Measurements from ENCODE around the gene ADGRL1.

The ADGRL1 gene

DNA sequence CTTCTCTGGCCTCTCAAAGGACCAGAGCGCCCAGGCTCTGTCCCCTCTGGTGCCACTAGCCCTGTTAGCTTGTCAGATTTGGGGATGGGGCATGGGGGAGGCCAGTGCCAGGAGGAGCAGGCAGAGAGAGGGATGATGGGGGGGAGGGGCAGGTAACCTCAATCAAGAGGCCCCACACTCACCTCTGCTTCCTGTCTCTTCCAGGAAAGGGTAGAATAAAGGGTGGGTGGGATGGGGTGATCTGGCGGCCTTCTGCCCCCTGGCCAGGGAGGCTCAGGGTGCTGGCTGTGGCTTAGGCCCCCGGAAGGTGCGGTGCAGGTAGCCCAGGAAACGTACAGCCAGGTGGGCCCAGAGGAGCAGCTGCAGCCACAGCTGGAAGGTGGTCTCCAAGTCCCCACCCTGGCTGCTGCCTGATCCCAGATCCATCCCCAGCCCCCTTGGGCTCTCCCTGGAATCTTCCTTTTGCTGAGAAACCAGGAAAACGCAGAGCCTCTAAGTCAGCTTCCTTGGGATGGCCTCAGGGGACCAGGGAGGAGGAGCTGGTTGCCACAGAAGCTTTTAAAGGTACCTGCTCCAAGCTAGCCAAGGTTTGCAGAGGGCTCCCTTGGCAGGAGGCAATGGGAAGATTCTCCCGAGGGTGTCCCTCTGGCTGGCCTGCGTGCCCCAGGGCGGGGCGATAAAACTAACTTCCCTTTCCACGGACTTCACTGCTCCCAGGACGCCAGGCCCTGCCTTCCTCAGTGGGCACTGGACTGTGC lies 93.7 kb downstream of the ADGRL1 start:
- no peak for DNase-seq (ENCODE audit: low read depth)

DNA sequence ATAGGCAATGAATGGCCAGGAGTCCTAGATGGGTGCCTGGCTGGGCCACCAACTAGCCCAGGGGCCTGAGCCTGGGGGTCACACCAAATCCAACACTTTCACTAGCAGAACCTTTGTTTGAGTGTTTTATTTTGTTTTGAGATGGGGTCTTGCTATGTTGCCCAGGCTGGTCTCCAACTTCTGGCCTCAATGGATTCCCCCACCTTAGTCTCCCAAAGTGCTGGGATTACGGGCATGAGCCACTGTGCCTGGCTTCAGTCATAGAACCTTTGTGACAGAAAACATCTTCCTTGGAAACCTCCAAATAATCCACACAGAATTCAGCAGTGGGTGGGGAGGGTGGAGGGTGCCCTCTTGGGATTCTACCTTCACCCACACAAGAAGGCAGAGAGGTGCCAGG lies 94.5 kb downstream of the ADGRL1 start:
- no peak for DNase-seq (ENCODE audit: low read depth)

DNA sequence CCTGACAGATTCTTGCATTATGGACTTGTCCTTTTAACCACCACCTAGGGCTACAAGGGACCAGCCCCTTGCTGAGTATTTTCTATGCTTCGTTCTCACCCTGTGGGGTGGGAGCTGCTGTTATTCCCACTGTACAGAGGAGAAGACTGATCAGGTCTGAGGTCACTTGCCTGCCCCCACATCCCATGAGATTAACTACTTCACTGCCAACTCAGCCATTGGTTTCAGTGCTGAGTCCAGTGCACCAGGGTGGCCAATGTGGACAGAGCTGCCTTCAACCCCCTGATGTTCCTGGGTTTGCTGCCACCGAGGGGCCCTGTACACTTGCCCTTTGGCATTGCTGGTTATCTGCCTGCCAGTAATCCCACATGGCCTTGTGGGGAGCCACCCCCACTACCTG lies 95.3 kb downstream of the ADGRL1 start:
- no peak for DNase-seq (ENCODE audit: low read depth)

DNA sequence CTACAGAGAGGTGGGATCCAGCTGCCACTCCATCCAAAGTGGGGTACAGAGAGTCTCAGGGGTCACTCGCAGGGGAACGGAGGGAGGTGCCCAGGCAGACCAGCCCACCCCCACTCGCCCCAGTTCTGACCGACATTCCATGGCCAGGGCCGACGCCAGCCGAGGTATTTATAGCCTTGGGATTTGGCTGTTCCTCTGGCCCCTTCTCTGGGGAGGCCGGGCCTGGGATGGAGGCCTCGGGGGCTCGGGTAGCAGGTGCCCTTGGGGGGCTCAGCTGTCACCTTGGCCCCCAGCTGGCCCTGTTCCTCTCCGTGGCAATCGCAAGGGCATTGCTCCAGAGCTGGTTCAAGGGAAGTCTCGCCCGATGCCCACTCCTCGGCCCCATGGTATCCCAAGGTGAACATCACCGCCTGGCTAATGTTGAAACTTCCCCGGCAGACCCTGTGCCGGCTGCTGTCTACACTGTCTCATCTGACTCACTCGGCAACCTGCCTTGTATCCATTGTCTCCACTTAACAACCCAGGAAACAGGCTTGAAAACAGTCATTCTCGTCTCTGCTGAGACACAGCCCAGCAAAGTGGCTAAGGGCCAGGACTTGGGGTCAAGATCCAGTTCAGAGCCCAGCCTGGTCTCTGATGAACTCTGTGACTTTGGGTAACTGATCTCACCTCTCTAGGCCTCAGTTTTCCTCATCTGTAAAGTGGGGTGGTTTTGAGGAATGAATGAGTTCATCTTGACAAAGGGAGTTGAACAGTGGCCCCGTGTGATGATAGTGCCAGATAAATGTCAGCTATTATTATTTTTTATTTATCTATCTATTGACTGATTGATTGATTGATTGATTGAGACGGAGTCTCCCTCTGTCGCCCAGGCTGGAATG lies 98.1 kb downstream of the ADGRL1 start:
- DNase-seq (ENCODE audit: low read depth) = no peak

DNA sequence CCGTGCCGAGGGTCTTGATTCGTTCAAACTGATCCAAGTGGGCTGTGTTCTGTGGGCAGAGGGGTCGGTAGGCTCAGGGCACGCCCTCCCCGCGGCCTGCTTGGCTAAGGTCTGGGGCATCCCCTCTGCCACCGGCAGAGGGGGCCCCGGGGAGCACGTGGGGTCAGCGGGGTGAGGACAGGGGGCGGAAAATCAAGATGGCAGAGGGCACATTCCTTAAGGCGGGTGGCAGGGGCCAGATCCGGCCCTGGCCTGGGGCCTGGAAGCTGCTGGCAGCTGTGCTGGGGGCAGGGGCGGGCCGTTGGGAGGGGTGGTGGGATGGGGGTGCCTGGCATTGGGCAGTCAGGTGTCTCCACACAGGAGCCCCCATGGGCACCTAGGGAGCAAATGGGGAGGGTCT lies 99.1 kb downstream of the ADGRL1 start:
- no peak for DNase-seq (ENCODE audit: low read depth)

DNA sequence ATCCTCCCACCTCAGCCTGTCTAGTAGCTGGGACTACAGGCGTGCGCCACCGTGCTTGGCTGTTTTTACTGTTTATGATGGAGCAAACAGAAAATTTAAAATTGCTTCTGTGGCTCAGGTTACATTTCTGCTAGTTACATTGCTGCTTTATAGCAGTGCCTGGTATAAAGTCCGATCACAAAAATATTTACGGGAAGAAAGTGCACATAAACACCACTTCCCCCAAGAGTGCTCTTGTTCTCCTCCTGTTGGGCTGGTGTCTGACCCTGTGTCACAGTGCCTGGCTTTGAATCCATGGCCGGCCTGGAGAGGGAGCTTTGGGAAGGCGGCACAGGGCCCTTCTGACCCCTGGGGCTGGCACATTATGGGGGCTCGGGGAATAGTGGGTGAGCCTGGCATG lies 100.3 kb downstream of the ADGRL1 start:
- no peak for DNase-seq (ENCODE audit: low read depth)

DNA sequence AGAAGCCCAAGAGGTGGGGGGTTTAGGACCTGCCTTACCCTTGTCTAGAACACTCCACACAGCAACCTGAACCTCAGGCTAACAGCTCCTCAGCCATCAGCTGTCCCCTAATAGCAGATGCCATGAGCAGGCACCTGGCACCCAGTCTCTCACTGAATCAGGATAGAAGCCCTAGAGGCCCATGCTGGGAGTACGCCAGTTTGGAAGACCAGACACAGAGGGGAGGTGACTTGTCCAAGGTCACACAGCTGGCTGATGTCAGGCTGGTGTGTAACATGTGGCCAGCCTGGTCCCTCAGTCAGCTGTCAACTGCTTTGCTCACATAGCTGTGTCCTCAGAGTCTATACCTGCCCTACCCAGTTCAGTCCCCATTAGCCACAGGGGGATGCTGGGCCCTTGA lies 102.7 kb downstream of the ADGRL1 start:
- DNase-seq (ENCODE audit: low read depth) = no peak

DNA sequence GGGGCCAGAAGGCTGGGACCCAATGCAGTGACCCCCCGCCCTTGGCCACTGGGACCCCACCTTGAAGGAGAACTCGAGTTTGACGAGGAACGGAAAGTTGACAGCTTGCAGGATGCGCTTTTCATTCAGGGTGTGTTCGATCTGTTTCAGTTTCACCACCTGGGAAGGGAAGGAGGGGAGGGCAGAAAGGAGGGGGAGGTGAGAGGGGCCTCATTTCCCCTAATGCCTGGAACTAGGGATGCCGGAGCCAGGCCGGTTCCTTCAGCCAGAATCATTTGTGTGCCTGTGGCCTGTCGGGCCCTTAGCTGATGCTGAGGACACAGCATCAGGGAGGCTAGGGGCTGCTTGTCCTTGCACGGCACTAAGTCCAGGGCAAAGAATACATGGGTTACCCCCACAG lies 103.2 kb downstream of the ADGRL1 start:
- no peak for DNase-seq (ENCODE audit: low read depth)

DNA sequence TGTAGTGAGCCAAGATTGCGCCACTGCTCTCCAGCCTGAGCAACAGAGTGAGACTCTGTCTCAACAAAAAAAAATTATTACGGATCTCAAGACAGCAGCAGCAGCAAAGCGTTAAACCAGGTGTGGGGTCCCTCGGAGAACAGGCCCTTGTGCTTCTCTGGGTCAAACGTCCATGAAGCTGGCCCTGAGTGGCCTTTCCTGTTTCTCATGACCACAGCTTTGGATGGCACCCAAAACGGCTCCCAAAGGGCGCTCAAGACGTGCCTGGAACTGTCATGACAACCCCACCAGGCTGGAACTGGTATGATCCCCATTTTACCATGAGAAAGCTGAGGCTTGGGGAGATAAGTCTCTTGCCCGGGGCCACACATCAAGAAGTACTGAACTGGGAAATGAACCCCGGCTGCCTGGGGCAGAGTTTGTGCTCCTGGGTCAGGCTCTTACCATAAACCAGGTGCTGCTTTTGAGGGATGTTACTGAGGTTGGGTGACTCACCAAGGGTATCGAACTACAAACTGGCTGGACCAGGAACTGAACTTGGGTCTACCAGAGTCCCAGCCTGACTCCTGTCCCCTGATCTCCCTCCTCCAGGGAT lies 103.8 kb downstream of the ADGRL1 start:
- no peak for DNase-seq (ENCODE audit: low read depth)

DNA sequence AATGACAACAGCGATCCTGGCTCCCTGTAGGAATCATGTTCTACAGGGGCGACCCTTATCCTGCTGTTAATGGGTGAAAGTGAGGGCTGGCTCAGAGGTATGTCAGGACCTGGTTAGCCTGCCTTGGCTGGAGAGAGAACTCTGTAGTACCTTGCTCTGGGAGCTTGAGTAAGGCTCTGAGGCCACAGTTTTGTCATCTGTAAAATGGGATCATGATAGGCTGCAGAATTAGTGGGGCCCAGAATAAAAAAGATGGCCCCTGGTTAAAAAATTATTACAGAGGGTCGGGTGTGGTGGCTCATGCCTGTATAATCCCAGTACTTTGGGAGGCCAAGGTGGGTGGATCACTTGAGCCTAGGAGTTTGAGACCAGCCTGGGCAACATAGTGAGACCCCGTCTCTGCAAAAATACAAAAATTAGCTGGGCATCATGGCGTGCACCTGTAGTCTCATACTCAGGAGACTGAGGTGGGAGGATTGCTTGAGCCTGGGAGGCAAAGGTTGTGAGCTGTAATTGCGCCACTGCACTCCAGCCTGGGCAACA lies 104.9 kb downstream of the ADGRL1 start:
- no peak for DNase-seq (ENCODE audit: low read depth)

Measured in activated T-cell treated with anti-CD3 and anti-CD28 coated beads for 24 hours (primary cell).